Nephron progenitor cell (in vitro differentiated cells): Measurements from ENCODE around the gene LYPD4.
"Not testable (repeated sequence)": the region's sequence is repeated elsewhere in the genome, so short reads cannot be mapped to it uniquely, and the experiment has no call there.

ENCODE experiments used
- DNase-seq: peaks from one replicate; pipeline ENCODE4 v3.0.0; 2021
- H3K27ac Mint-ChIP-seq: 2 replicates; pipeline ENCODE4 v1.8.0; 2021; ENCODE audit warnings: mild to moderate bottlenecking, moderate library complexity, mixed read lengths
- H3K27me3 Mint-ChIP-seq: 2 replicates; pipeline ENCODE4 v1.8.0; 2021; ENCODE audit warnings: mild to moderate bottlenecking, low read depth, mixed read lengths; ENCODE audit not compliant: poor library complexity
- H3K36me3 Mint-ChIP-seq: 2 replicates; pipeline ENCODE4 v1.8.0; 2021; ENCODE audit warnings: low read depth, mixed read lengths
- H3K4me1 Mint-ChIP-seq: 2 replicates; pipeline ENCODE4 v1.8.0; 2021; ENCODE audit warnings: mixed read lengths
- H3K4me3 Mint-ChIP-seq: 2 replicates; pipeline ENCODE4 v1.8.0; 2021; ENCODE audit warnings: mild to moderate bottlenecking, moderate library complexity, mixed read lengths
- H3K9me3 Mint-ChIP-seq: 2 replicates; pipeline ENCODE4 v1.8.0; 2021; ENCODE audit warnings: mild to moderate bottlenecking, moderate library complexity, mixed read lengths
- TF ChIP-seq, protein P1 (sequence below): fragments of 200-600 bp; sonication (generic); IDR thresholded peaks from 2 replicates; pipeline ENCODE4 v1.5.0; 2021; ENCODE audit warnings: antibody characterized with exemption

The LYPD4 gene

DNA sequence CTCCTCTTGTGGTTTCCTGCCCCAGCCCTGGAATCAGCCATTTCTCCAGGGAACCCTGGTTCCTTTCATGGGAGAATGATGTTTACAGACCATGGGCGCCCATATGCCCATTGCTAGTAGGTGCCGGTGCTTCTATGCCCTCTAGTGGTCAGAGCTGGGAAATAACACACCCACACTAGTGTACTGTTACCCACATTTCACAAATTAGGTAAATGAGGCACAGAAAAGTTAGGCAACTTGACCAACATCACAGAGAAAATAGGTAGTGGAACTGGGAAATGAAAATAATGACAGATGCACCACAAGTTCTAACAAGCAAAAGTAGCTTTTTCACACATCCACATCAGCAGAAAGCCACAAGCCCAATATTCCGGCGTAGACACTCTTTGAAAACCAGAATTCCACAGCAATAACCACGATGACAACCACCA is 49.4 kb downstream of the LYPD4 start:
- TF ChIP-seq, protein P1, sequence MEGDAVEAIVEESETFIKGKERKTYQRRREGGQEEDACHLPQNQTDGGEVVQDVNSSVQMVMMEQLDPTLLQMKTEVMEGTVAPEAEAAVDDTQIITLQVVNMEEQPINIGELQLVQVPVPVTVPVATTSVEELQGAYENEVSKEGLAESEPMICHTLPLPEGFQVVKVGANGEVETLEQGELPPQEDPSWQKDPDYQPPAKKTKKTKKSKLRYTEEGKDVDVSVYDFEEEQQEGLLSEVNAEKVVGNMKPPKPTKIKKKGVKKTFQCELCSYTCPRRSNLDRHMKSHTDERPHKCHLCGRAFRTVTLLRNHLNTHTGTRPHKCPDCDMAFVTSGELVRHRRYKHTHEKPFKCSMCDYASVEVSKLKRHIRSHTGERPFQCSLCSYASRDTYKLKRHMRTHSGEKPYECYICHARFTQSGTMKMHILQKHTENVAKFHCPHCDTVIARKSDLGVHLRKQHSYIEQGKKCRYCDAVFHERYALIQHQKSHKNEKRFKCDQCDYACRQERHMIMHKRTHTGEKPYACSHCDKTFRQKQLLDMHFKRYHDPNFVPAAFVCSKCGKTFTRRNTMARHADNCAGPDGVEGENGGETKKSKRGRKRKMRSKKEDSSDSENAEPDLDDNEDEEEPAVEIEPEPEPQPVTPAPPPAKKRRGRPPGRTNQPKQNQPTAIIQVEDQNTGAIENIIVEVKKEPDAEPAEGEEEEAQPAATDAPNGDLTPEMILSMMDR = peak; percentile 68
- no peak overlapping the region for H3K27ac Mint-ChIP-seq

DNA sequence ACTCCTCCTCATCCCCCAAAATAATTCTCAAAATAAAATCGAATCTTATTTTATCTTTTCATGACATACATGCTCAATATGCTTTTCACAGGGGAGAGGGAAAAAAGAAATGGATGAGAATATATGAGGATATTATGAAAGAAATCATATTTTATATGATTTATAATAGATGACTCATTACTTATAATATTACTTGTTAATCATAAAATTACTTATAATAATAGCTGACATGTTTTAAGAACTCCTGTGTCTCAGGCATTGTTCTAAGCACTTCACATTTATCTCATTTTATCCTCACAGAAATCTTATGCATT is 51.1 kb downstream of the LYPD4 start:
- Mint-ChIP-seq H3K27ac (no peak overlapping the region), H3K36me3 (no peaks in the 10 kb centered on the region), H3K9me3 (peaks cover 3% of the 10 kb centered on the region), H3K4me1 (no peaks in the 10 kb centered on the region), H3K4me3 (no peak overlapping the region), H3K27me3 (peaks cover 38% of the 10 kb centered on the region)
- no peak for DNase-seq
- TF ChIP-seq, protein P1 = no peak

More for the DNA sequence above, 49.4 kb downstream of the LYPD4 start:
- peaks cover 10% of the 10 kb centered on the region for H3K4me1 Mint-ChIP-seq
- peaks cover 34% of the 10 kb centered on the region for H3K27me3 Mint-ChIP-seq
- peak; percentile 53 for DNase-seq
- H3K4me3 Mint-ChIP-seq = no peak overlapping the region
- H3K36me3 Mint-ChIP-seq = no peaks in the 10 kb centered on the region
- H3K9me3 Mint-ChIP-seq = peaks cover 17% of the 10 kb centered on the region

DNA sequence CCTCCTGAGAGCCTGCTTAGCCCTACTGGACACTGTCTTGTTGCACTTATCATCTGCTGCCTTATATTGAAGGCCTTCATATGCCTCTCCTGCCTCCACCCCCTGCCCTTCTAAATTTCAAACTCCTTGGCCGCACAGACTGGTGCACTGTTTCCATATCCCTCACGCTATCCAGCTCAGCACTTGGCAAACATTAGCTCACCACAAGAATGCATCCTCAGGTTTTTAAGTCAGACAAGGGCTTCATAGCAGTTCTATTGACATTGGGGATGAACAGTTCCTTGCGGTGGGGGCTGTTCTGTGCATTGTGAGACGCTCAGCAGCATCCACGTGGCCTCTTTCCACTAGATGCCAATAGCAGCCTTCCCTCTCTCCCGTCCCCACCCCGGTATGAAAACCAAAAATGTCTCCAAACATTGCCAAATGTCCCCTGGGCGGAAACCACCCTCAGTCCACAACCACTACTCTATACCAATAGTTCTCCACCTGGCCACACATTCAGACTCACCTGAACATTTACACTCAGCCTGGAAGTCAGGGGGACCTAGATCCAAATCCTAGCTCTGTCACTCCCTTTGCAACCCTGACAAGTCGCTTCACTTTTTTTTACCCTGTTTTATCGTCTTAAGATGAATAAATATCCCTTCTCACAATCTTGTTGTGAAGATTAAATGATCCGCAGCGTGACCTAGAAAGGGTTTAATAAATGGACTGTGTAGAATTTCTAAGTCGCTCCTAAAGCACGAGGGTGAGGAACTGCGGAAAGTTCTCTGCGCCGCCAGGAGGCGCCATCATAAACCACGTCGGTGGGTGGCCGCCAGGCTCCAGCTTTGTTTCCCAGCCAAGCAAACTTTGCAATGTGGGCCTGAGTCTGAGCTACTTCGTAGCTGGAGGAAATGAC is 51.7 kb downstream of the LYPD4 start:
- H3K27me3 Mint-ChIP-seq = peaks cover 39% of the 10 kb centered on the region
- no peaks in the 10 kb centered on the region for H3K36me3 Mint-ChIP-seq
- no peak overlapping the region for H3K4me3 Mint-ChIP-seq
- TF ChIP-seq, protein P1 = peak; percentile 52
- H3K27ac Mint-ChIP-seq = no peak overlapping the region
- peak; percentile 47 for DNase-seq
- no peaks in the 10 kb centered on the region for H3K4me1 Mint-ChIP-seq
- H3K9me3 Mint-ChIP-seq = peaks cover 3% of the 10 kb centered on the region

DNA sequence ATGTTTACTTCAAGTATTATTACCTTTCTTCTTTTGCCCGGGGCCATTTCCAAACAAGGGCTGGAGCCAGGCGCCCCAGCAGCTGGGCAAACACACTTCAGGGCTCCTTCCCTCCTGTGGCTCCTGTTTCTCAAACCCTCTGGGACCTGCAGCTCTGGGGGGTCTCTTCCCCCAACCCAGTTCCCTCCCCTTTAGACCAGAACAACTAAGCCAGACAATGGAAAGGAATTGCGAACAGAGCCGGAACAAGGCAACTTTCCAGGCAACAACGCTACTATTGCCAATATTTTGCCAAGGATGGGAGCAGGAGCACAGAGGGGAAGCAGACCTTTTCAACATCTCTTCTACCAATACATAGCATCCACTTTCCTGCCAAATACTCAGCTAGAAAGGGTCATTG is 55.4 kb downstream of the LYPD4 start:
- H3K4me1 Mint-ChIP-seq, DNase-seq, H3K4me3 Mint-ChIP-seq, H3K36me3 Mint-ChIP-seq, H3K27ac Mint-ChIP-seq, H3K9me3 Mint-ChIP-seq: not testable (repeated sequence)
- peaks cover 61% of the 10 kb centered on the region for H3K27me3 Mint-ChIP-seq

DNA sequence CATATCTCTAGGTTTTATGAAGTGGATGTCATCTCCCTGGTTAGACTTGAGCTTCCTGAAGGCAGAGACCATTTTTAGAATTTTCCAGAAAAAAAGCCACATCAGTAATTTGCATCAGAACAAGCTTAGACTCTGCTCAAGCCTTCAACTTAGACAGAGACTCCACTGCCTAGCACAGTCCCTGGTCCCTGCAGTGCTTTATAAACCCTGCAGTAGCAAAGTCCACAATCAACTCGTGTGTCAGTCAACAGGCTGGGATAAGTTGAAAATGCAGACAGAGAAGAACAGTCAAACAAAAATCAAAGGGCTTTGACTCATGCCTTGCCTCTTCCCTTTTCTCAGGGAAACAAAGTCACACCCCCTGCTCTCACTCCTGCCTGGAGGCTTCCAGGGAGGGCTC is 56.0 kb downstream of the LYPD4 start:
- H3K27me3 Mint-ChIP-seq = peaks cover 58% of the 10 kb centered on the region
- H3K27ac Mint-ChIP-seq, DNase-seq, H3K36me3 Mint-ChIP-seq, H3K9me3 Mint-ChIP-seq, H3K4me1 Mint-ChIP-seq, H3K4me3 Mint-ChIP-seq: not testable (repeated sequence)
